Left ventricle myocardium superior (tissue), 1 donor: Measurements from ENCODE around the gene DPP6. TPM values are rescaled to one million over a fixed set of nuclear protein-coding genes. Genes with fewer than 3 reads are reported as not detected.
"Not testable (repeated sequence)": the region's sequence is repeated elsewhere in the genome, so short reads cannot be mapped to it uniquely, and the experiment has no call there.

Experiments used
- ATAC-seq: fragments of 200-7000 bp; cut with Tn5 transposase; one replicate; pipeline ENCODE4 v1.9.1; 2020; ENCODE audit warnings: mild to moderate bottlenecking, moderate library complexity
- DNase-seq: peaks from one replicate; pipeline ENCODE4 v3.0.0-alpha.2; 2020
- intact Hi-C: fragments of 100-400 bp; cut with micrococcal nuclease; formaldehyde crosslinking; loops from one replicate; pipeline ENCODE4 v1.11.0; 2022
- total RNA-seq: library from RNA; stranded (reverse); fragmentation: NEBNext Ultra II Directional; extraction: Animal tissue kit (Norgen Biotek cat#: 25700); gene quantifications from one replicate; pipeline ENCODE4 v1.2.1, GENCODE V29; 2021
- donor health status: DM: no; HTN: yes; CAD: no; lungs with severe emphysema.

The DPP6 gene
- total RNA-seq, 1 donor from 2014 or later: not detected

- ATAC-seq, DNase-seq, intact Hi-C loops: not testable (repeated sequence)
Measured at GRCh38 chr7:154060551-154060950, 8.4 kb downstream of the DPP6 start.

GRCh38 chr7:154071833-154072232 lies 19.6 kb downstream of the DPP6 start:
- peak; percentile 50 for ATAC-seq
- DNase-seq, intact Hi-C loops: not testable (repeated sequence)

DNA sequence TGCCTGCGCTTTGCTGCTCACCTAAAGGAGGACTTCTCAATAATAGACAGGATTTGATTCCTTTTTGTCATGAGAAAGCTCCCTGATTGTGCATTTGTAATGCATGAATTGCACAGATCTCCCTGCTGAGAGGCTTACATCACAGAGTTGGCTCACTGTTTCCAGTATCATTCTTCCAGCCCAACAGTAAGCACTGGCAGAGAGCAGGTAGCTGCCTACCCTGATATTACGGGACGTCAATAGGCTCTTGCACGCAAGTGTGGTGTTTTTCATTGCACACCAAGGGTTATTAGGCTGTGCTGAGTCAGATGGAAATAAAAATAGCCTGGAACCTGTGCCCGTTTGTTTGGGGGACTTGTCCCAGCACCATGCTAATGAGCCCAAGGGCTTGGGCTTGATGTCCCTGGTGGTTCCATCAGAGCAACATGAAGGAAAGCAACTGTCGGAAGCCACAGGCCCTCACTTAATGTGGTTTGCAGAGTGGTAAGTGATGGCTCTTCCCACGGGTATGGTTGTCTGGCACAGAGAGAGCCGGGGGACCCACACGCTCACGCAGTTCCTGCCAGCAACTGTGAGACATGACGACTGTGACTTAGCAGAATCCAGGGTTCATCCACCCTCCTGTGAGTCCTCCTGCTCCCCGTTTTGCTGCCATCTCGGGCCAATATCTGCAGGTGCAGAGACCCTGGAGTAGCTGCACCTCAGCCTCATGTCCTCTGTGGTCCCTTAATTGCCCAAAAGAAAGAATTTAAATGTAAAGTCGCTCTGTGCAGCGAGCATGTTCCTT lies 20.4 kb downstream of the DPP6 start:
- ATAC-seq, DNase-seq, intact Hi-C loops: not testable (repeated sequence)

DNA sequence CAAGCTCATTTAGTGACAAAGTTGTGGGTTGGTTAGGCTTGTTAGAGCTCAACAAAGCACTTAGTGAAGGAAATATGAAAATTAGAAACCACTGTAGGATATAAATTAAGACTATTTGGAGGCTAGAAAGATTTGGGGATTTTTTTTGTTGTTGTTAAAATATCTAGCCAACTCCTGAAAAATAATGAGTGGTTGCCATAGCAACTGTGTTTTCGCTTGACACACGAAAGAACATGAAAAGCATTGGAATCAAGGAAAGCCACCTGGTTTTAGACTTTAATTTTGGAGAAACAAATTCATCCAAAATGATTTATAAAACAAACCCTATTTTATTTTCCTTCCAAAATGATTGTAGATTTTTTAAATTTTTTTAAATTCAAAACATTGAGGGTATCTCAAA lies 26.3 kb downstream of the DPP6 start:
- DNase-seq, ATAC-seq, intact Hi-C loops: not testable (repeated sequence)

DNA sequence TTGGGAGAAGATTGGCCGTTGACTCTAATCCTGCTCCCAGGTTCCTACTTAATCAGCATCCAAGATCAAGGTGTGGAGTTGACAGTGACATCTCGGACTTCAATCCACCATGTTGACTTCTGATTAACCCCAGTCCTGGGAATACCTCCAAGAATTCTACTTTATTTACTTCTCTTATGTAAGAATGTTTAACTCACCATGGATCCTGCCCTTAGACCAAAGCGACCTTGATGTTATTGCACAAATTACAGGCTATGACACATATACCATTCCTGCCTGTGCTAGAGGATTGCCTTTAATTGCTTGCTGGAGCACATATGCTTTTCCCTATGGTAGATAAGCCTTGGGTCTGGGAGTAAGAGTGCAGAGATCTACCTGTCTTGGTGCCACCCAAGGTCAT lies 28.1 kb downstream of the DPP6 start:
- ATAC-seq, DNase-seq, intact Hi-C loops: not testable (repeated sequence)

DNA sequence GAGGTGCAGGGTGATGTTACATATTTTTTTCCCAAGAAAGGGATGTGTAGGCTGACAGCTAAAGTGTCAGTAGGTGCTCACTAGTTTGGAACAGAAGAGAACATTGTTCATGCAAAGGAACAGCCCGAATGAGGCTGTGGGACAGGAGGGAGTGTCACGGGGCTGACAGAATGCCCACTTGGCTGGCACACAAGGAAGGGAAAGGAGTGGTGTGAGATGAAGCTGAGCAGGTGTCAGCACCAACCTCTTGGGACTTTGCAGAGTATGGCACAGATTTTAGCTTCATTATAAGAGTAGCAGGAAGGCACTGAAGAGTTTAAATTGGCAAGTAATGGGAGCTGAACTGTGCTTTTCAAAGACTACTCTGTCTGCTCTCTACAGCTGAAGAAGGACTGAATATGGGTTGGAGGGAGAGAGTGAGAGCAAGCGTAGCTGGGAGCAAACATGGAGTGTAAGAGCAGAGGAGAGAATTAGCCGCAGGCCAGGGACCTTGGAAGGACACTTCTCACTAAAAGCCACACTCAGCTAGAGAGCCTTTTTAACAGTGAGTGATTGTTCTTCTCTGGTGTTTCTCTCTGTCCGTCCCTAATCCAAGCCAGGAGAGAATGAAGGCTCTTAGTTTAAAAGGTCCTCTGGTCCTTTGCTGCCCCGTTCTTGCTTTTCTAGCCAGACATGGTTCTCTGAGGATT lies 35.0 kb downstream of the DPP6 start:
- peak; percentile 93 for ATAC-seq
- DNase-seq, intact Hi-C loops: not testable (repeated sequence)

DNA sequence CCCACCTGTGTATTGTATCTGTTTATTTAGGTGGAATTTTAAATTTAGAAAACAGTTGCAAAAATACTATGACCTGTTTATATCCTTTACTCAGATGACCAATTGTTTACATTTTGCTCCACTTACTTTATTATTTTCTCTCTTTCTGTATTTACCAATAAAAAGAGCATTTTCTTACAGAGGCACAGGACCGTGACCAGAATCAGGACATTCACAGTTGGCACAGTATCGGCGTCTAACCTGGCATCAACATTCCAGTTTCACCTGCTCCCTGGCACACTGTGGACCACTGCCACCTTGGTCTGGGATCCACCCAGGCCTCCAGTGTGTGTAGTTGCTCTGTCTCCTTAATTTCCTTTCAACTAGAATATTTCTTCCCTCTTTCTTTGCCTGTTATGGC lies 39.9 kb downstream of the DPP6 start:
- ATAC-seq, DNase-seq, intact Hi-C loops: not testable (repeated sequence)

DNA sequence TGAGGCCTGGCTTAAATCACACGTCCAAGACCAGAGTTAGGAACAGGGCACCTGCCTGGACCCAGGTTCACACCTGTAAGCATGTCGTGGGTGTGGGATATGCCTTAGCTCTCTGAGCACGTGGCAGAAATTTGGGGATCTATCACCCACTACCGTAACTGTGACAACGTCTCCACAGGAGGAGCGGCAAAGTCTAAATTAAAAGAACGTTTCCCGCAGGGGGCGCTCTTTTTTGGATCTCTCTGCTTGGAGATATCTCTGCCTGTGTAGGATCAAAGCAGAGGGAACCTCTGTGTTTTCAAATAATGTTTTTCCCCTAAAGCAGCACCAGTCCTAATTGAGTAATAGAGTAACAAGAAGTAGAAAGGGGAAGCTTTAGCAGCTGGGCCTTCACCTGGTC lies 43.0 kb downstream of the DPP6 start:
- intact Hi-C loops, ATAC-seq, DNase-seq: not testable (repeated sequence)

GRCh38 chr7:154105063-154105462 lies 52.9 kb downstream of the DPP6 start:
- intact Hi-C loops, DNase-seq, ATAC-seq: not testable (repeated sequence)

DNA sequence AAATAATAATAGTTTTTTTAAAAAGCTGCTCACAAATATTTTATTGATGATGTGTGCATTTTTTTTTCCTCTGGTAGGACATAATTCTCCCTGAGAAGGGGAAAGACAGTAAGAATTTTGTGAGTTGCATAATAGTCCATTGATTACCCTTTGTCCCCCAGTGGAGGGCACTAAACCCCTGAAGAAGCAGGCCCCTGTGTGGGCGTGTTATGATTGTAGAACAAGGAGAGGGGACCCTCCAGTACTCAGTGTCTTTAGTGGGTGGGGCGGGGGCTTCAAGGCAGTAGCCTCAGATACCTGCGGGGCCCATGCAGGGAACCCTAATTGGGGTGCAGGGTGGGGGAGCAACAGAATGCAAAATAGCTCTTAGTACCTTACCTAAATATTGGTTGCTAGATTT lies 57.4 kb downstream of the DPP6 start:
- DNase-seq, intact Hi-C loops, ATAC-seq: not testable (repeated sequence)

- intact Hi-C loops, DNase-seq: not testable (repeated sequence)
- peak; percentile 48 for ATAC-seq
Measured at GRCh38 chr7:154113732-154114351, 61.6 kb downstream of the DPP6 start.

GRCh38 chr7:154117411-154118390 lies 65.5 kb downstream of the DPP6 start:
- DNase-seq, ATAC-seq, intact Hi-C loops: not testable (repeated sequence)

DNA sequence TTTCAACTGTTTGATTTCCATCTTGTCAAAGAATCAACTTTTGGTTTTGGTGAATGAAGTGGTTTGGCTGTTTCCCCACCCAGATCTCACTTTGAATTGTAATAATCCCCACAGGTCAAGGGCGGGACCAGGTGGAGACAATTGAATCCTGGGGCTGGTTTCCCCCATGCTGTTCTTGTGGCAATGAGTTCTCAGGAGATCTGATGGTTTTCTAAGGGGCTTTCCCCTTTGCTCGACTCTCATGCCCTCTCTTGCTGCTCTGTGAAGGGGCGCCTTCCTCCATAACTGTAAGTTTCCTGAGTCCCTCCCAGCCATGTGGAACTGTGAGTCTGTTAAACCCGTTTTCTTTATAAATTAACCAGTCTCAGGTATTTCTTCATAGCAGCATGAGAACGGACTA lies 68.6 kb downstream of the DPP6 start:
- intact Hi-C loops, DNase-seq, ATAC-seq: not testable (repeated sequence)

DNA sequence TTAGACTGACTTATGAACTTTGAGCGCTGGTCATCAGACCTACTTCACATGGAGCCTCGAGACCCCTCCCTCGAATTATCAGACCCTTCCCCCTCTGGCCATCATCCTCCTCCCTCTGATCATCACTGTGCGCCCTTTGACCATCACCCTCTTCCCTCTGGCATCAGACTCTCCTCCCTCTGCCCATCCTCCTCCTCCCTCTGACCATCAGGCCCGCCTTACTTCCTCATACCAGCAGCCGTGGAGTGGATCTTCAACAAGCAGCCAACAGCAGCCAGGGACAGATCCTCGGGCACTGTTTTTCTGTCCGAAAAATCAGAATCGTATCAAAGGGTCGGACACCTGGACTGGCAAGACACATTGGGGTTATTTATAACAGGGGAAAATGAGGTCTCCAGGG lies 70.5 kb downstream of the DPP6 start:
- ATAC-seq, intact Hi-C loops, DNase-seq: not testable (repeated sequence)

DNA sequence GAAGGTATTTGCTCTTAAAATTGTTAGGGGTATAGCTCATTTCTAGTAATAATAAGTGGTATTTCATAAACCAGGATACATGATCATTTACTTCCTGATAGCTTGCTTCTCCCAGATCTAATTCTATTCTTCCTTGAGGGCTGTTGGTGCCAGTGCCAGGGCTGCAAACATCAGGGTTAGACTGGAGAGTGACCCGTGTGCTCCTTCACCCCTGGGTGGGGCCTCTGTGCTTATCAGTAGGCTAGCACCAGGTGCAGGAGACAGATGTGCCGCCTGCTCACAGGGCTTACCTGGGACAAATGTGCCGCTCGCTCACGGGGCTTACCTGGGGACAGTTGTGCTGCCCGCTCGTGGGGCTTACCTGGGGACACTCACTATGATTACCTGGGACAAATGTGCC lies 71.2 kb downstream of the DPP6 start:
- DNase-seq, ATAC-seq, intact Hi-C loops: not testable (repeated sequence)

GRCh38 chr7:154129142-154129541 lies 76.9 kb downstream of the DPP6 start:
- ATAC-seq: peak; percentile 79
- DNase-seq, intact Hi-C loops: not testable (repeated sequence)

DNA sequence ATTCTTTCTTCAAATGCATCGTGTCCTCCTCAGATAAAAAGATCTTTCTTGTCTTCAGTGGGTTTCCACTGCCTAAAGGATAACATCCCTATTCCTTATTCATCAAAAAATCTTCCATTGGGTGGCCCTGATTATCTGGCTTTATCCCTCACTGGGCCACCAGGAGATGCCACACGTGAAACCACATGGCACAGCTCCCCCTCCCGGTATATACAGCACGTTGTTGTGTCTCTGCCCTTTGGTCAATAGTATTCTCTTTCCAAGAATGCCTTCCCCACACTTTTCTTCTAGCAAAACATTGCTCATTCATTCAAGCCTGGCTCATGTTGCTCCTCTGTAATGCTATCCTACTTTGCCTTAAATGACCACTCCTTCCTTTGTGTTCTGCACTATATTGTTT lies 80.4 kb downstream of the DPP6 start:
- DNase-seq, ATAC-seq, intact Hi-C loops: not testable (repeated sequence)

DNA sequence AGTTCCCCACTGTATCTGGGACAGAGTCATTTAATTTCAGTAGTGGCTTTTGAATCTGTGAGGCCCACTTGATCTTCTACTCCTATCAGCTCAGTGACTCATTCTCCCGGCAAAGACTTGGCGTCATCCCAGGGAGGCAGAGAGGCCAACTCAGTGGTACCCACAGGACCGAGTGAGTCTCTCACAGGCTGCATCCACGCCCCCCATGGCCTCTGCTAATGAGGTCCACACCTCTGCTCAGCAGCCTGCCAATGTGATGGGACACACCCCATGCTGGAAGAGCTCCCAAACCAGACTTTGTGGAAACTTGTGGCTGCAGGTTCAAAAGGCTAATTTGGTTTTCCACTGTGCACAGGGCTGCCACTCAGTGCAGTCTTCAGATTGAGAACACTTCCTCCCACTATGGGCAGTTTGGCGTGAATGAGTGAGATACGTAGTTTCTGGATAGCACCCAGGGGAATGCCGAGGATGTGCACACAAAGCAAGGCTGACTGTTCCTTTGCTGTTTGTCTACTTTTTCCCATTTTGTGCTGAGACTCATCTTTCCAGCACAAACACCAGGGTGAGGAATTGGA lies 81.6 kb downstream of the DPP6 start:
- ATAC-seq, intact Hi-C loops, DNase-seq: not testable (repeated sequence)
